MM.1S (cell line): ENCODE results near the gene SLC39A3.

ENCODE experiments used
- CTCF ChIP-seq: fragments of 300-600 bp; sonication (generic); IDR thresholded peaks from 2 replicates; pipeline ENCODE4 v1.5.1; 2016; ENCODE audit warnings: antibody characterized with exemption, low read length, mixed read lengths
- EZH2 ChIP-seq: fragments of 300-600 bp; sonication (generic); optimal IDR thresholded peaks from 2 replicates; pipeline ENCODE3; 2017; ENCODE audit warnings: low read depth, mild to moderate bottlenecking, antibody characterized with exemption, low read length, mixed read lengths
- EZH2phosphoT487 ChIP-seq: fragments of 300-600 bp; sonication (generic); IDR thresholded peaks from 2 replicates; pipeline ENCODE4 v1.6.1; 2018; ENCODE audit warnings: antibody characterized with exemption, low read length

- TF ChIP-seq CTCF (no peak), EZH2 (no peak), EZH2phosphoT487 (no peak)
Measured at GRCh38 chr19:2716722-2717637, 22.8 kb downstream of the SLC39A3 start.
